HG03432 (cell line): ENCODE measurements around the gene ADGRG3.

ENCODE experiments used
- ATAC-seq: cut with Tn5 transposase; IDR thresholded peaks from one replicate; pipeline ENCODE4 v1.9.1; 2021; ENCODE audit warnings: mild to moderate bottlenecking, moderate library complexity; ENCODE audit not compliant: unreplicated experiment

Gene ADGRG3

GRCh38 chr16:57645691-57646387 lies 22.3 kb upstream of the ADGRG3 start:
- no peak for ATAC-seq

GRCh38 chr16:57646388-57647039 lies 21.6 kb upstream of the ADGRG3 start:
- no peak for ATAC-seq

- ATAC-seq: no peak
Measured at GRCh38 chr16:57647136-57647875, 20.8 kb upstream of the ADGRG3 start.

GRCh38 chr16:57648125-57648524 lies 20.0 kb upstream of the ADGRG3 start:
- no peak for ATAC-seq

- ATAC-seq: peak; percentile 61
Measured at GRCh38 chr16:57648581-57649442, 19.3 kb upstream of the ADGRG3 start.

- ATAC-seq: no peak
Measured at GRCh38 chr16:57649443-57649751, 18.7 kb upstream of the ADGRG3 start.

- ATAC-seq: no peak
Measured at GRCh38 chr16:57649846-57650245, 18.3 kb upstream of the ADGRG3 start.

DNA sequence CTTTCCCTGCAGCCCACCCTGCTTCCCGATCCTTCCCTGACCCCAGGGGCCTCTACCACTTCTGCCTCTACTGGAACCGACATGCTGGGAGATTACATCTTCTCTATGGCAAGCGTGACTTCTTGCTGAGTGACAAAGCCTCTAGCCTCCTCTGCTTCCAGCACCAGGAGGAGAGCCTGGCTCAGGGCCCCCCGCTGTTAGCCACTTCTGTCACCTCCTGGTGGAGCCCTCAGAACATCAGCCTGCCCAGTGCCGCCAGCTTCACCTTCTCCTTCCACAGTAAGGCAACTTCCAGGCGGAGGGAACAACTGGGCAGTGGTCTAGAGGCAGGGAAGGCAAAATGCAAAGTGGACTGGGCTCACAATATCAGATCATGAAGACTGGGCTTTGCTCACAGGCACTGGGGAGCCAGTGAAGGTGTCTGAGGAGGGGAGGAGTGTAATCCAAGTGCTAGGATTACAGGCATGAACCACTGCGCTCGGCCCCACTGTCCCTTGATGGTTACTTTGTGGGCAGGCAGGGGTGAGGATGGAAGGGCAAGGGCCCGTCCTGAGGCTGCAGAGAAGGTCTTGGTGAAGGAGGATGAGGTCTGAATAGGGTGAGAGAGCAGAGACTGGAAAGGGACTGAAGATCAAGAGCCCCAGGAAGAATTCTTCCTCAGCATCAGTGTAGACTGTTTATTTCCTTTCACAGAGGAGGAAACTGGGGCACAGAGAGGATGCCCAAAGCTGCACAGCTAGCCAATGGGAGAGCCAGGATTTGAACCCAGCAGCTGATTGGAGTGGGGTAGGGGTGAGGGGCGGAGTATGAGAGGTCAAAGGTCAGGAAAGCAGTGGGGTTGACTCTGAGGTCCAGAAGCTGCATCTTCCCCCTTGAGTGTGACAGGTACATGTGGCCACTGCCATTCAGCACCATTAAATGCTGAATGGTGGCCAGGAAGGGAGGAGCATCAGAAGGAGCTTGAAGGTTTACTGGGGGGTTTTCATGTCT lies 16.5 kb upstream of the ADGRG3 start:
- ATAC-seq: no peak

- no peak for ATAC-seq
Measured at GRCh38 chr16:57652695-57653471, 15.2 kb upstream of the ADGRG3 start.

- ATAC-seq: no peak
Measured at GRCh38 chr16:57653936-57654335, 14.2 kb upstream of the ADGRG3 start.

DNA sequence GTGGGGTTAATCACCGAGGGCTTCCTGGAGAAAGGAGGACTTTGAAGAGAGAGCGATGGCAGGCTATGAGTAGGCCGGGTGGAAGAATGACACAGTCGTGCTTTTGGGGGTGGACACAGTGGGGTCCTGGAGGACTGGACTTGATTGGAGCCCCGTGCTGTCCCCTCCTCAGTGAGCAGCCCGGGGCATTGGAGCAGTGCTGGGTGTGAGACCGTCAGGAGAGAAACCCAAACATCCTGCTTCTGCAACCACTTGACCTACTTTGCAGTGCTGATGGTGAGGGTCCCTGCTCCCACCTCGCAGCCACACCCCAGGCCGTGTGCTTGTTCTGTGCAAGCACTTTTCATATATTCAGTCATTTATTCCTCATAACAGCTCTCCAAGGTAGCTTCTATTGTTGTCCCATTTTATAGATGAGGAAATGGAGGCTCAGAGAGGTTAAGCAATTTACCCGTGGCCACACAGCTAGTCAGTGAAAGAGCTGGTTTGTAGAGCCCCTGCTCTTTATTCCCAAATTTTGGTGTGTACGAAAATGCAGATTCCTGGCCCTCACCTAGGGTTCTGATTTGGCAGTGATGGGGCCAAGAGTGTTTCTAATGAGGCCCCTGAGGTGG lies 11.7 kb upstream of the ADGRG3 start:
- ATAC-seq: no peak

DNA sequence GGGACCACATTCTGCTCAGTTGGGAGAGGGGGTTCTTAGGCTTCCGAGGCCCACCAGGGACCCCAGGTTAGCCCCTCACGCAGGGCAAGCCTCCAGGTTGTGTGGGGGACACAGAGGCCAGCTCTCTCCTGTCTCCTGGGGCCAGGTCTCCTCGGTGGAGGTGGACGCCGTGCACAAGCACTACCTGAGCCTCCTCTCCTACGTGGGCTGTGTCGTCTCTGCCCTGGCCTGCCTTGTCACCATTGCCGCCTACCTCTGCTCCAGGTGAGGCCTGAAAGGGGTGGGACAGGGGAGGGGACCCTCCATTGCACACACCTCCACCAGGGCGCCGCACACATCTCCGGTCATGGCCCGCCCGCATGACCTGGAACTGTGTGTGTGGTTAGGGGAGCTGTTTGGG lies 10.9 kb upstream of the ADGRG3 start:
- no peak for ATAC-seq

GRCh38 chr16:57658130-57658877 lies 9.8 kb upstream of the ADGRG3 start:
- no peak for ATAC-seq

DNA sequence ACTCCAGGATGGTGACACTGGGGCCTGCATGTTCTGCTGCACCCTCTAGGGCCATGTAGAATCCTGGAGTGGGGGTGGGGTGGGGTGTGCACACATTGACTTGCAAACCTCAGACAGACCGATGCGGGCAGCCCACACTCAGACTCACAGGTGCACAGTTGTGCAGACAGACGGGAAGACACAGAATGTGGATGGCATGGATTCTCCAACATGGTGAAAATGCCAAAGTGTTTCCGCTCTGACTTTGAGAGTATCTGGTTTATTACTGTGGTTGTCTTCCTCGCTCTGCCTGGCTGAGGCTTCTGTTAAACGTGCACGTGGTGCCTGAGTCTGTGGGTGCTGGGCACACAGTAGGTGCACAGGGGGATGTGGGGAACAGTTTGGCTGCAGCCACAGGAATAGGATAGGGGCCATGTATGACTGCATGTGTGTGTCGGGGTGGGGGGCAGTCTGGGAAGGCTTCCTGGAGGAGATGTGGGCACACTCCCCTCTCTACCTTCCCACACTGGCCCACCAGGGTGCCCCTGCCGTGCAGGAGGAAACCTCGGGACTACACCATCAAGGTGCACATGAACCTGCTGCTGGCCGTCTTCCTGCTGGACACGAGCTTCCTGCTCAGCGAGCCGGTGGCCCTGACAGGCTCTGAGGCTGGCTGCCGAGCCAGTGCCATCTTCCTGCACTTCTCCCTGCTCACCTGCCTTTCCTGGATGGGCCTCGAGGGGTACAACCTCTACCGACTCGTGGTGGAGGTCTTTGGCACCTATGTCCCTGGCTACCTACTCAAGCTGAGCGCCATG lies 9.0 kb upstream of the ADGRG3 start:
- no peak for ATAC-seq

DNA sequence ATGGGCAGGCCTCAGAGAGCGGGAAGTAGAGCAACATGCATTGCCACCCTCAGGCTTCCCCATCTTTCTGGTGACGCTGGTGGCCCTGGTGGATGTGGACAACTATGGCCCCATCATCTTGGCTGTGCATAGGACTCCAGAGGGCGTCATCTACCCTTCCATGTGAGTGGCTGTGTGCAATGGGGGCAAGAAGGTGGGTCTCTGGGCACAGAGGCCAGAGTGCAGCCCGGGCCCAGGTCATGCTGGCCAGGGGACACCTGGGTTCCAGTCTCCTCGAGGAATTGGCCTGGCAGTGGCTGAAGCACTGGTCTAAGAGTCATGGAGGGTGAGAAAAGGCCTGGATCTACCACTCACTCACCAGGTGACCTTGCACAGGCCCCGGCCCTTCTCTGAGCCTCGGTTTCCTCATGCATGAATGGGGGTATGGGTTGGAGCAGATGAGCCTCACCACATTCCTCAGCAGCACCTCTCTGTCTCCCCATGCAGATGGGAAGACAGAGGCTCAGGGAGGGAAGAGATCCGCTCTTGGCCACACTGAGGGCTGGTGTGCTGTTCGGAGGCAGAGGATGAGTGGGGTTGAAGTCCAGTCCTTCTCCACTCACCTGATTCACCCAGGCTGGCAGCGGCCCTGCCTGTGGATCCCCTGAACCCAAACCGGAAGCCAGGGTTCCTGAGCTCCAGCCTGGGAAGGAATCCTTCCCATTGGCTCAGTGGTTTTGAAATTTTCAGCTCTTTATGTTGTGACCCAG lies 7.2 kb upstream of the ADGRG3 start:
- no peak for ATAC-seq

DNA sequence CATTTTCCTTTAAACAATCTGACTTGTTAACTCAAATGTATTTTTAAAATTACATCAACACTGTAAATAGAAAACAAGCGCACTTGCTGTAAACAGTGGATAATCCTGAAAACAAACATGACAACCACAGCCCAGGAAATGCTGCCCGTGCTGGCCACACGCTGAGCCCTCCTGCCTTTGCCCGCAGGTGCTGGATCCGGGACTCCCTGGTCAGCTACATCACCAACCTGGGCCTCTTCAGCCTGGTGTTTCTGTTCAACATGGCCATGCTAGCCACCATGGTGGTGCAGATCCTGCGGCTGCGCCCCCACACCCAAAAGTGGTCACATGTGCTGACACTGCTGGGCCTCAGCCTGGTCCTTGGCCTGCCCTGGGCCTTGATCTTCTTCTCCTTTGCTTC lies 6.6 kb upstream of the ADGRG3 start:
- no peak for ATAC-seq
